Measurements from ENCODE around the gene KDM2A.

DNA sequence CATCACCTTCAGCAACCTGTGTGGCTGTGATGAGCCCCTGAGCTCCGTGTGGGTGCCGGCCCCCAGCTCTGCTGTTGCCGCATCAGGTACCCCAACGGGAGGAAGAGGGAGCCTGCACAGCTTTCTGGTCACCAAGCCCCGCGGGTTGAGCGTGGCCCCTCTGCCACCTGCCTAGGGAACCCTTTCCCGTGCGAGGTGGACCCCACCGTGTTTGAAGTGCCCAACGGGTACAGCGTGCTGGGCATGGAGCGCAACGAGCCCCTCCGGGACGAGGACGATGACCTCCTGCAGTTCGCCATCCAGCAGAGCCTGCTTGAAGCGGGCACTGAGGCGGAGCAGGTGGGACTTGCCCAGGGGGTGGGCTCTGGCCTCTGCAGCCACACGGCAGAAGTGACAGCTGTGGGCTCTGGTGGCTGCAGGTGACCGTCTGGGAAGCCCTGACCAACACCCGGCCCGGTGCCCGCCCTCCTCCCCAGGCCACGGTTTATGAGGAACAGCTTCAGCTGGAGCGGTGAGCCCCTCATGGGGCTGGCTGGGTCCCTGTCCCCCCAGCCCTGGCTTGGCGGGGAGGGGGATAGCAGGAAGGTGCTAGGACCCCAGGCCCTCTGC, 182.4 kb downstream of the KDM2A start:
- TF ChIP-seq POLR2A (IDR thresholded peaks at IDR 0.05; ENCODE audit: low read depth, low read length) (no peak), POLR2AphosphoS5 (IDR thresholded peaks at IDR 0.05; ENCODE audit: low read depth, low read length) (no peak), TAF1 (IDR thresholded peaks at IDR 0.05; ENCODE audit: borderline replicate concordance, low read depth, low read length) (no peak)
